ENCODE measurements around the gene GUCY1A2.
"Not testable (repeated sequence)": the region's sequence is repeated elsewhere in the genome, so short reads cannot be mapped to it uniquely, and the experiment has no call there.

GUCY1A2 gene

DNA sequence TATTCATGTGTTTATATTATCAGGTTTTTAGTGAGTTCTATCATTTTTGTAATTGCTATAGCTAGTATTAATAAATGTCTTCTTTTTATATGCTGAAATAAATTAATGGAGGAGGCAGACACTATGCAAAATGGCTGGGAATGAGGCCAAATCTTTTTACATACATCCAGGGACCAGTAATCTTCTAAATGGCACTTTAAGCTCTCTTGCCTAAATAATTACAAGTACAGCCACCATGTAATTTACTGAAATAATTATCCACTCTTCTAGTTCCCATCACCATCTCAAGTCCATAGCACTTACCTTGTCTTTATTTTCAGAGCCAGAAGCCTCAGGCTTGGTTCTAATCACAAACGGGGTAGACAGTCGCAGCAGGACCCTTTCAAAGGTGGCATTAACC, 79.1 kb downstream of the GUCY1A2 start:
- TF ChIP-seq ZNF274 (IDR thresholded peaks at IDR 0.05; ENCODE audit: low read depth, low read length), result no peak
- no peak overlapping the region for H3K4me3 ChIP-seq (ENCODE audit: low read length)

DNA sequence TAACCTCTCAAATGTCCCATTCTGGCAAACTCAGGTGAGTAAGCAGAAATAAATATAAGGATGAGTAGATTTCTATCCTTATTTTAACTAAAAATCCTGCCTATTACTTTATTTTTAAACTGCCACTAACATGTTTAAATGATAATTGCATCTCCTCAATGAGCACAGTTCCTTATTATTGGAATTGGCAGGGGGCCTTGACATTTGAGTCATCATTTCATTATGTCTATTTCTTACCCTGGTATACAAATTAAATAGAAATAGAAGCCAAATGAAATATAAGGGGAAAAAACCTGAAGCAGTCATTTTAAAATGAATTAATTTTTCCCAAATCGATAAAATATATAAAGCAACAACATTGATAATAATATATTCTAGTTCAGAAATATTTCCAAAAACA, 81.2 kb downstream of the GUCY1A2 start:
- no peak for TF ChIP-seq ZNF274 (IDR thresholded peaks at IDR 0.05; ENCODE audit: low read depth, low read length)

GRCh38 chr11:106925245-106925644, 93.0 kb downstream of the GUCY1A2 start:
- TF ChIP-seq ZNF274 (IDR thresholded peaks at IDR 0.05; ENCODE audit: low read depth, low read length), result no peak
- H3K4me3 ChIP-seq (ENCODE audit: low read length), result no peak overlapping the region

More for the DNA sequence above, 81.2 kb downstream of the GUCY1A2 start:
- H3K4me3 ChIP-seq (ENCODE audit: low read length), result no peak overlapping the region

DNA sequence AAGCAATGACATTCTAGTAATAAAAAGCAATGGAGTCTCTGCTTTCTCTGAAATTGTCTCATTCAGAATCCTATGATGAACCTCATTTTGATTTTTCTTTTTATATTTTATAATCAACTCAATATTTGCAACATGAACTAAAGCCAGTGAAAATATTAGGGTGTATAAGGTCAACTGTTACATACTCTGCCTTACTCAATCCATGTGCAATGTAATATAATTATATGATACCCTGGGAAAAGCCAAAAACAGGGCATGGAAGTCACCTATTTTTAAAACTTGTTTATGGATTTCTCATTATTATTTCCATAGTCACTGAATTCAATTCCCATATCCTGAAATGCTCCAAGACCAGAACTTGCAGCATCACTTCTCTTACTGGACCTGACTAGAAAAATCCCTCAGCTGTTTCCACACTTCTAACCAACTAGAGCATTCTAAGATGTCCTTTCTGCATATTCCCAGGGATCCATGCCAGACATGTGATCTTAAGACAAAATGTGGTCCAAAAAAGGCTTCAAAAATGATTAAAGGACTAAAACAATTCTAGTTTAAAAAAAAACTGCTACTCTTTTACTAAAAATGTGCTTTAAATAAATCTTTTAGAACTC, 97.3 kb downstream of the GUCY1A2 start:
- no peak for TF ChIP-seq ZNF274 (IDR thresholded peaks at IDR 0.05; ENCODE audit: low read depth, low read length)
- no peak overlapping the region for H3K4me3 ChIP-seq (ENCODE audit: low read length)

DNA sequence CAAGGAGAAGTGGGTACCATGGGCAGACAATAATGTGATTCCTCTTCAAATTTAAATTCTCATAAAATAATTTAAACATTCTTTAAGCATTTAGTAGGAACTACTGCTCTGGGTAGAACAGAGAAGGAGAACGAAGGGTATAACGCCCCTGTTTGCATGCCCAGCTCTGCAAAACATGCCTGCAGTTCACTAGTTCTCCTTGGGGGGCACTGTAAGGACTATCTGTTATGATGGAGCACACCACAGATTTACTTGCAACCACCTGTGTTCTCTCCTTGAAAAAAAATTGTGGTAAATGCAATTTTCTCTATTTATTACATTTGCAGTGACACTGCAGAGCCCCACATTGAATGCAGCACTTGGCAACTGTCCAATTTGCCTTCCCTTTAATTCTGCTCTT, 100.3 kb downstream of the GUCY1A2 start:
- H3K4me3 ChIP-seq (ENCODE audit: low read length), result no peak overlapping the region
- TF ChIP-seq ZNF274 (IDR thresholded peaks at IDR 0.05; ENCODE audit: low read depth, low read length), result no peak

- no peak overlapping the region for H3K4me3 ChIP-seq (ENCODE audit: low read length)
- no peak for TF ChIP-seq ZNF274 (IDR thresholded peaks at IDR 0.05; ENCODE audit: low read depth, low read length)
Observed at GRCh38 chr11:106914409-106914808, 103.9 kb downstream of the GUCY1A2 start.

DNA sequence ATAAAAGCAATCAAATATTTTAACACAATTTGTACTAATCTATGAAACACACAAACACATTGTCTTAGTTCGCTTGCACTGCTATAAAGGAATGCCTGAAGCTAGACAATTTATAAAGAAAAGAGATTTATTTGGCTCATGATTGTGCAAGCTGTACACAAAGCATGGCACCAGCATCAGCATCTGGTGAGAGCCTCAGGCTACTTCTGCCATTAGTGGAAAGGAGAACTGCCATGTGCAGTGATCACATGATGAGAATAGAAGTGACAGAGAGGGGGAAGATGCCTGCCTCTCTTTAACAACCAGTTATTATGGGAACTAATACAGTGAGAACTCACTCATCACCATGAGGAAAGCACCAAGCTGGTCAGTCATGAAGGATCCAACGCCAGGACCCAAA, 105.1 kb downstream of the GUCY1A2 start:
- no peak overlapping the region for H3K4me3 ChIP-seq (ENCODE audit: low read length)
- no peak for TF ChIP-seq ZNF274 (IDR thresholded peaks at IDR 0.05; ENCODE audit: low read depth, low read length)

GRCh38 chr11:106904826-106905225, 113.5 kb downstream of the GUCY1A2 start:
- TF ChIP-seq ZNF274 (IDR thresholded peaks at IDR 0.05; ENCODE audit: low read depth, low read length), result no peak
- H3K4me3 ChIP-seq (ENCODE audit: low read length), result no peak overlapping the region

DNA sequence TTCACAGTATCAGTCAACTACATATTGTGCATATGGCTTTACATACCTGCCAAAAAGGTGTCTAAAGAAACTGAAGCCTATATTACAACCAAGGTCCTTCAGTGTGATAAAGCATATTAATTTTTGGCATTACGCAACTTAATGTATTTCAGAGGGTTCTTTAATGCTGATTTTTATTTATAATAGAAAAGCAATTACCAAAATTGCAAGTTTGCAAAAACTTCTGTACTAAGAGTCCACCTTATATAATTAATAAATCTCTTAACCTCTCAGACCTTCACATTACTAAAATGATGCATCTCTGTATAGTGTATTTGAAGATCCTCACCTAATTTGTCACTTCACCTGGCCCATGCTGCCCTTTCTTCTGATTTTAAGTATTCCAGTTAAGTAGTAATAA, 128.6 kb downstream of the GUCY1A2 start:
- no peak overlapping the region for H3K4me3 ChIP-seq (ENCODE audit: low read length)
- no peak for TF ChIP-seq ZNF274 (IDR thresholded peaks at IDR 0.05; ENCODE audit: low read depth, low read length)

DNA sequence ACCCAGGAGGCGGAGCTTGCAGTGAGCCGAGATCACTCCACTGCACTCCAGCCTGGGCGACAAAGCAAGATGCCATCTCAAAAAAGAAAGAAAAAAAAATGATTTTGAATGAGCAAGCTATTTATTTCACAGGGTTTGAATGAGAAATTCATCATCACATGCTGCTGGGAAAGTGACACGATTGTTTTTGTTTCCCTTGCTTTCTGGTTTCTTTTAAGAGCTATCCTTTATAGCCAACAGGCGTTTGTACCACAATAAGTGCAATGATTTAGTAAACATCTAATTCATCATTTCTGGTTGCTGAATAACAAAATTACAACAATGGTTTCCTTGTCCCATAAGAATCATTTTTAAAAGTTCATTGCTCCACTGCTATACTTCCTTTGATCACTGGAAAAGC, 129.9 kb downstream of the GUCY1A2 start:
- no peak for TF ChIP-seq ZNF274 (IDR thresholded peaks at IDR 0.05; ENCODE audit: low read depth, low read length)
- H3K4me3 ChIP-seq (ENCODE audit: low read length), result no peak overlapping the region

DNA sequence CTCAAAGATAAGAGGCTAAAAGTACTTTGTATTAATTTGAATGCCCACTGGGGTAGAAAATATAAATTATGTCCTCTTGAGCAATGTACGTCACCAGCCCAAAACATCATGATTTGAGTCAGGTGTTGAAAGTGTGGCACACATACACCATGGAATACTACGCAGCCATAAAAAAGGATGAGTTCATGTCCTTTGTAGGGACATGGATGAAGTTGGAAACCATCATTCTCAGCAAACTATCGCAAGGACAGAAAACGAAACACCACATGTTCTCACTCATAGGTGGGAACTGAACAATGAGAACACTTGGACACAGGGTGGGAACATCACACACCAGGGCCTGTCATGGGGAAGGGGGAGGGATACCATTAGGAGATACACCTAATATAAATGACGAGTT, 134.6 kb downstream of the GUCY1A2 start:
- H3K4me3 ChIP-seq (ENCODE audit: low read length), result not testable (repeated sequence)

- H3K4me3 ChIP-seq (ENCODE audit: low read length), result no peak overlapping the region
- no peak for TF ChIP-seq ZNF274 (IDR thresholded peaks at IDR 0.05; ENCODE audit: low read depth, low read length)
Observed at GRCh38 chr11:106879832-106880546, 138.3 kb downstream of the GUCY1A2 start.

DNA sequence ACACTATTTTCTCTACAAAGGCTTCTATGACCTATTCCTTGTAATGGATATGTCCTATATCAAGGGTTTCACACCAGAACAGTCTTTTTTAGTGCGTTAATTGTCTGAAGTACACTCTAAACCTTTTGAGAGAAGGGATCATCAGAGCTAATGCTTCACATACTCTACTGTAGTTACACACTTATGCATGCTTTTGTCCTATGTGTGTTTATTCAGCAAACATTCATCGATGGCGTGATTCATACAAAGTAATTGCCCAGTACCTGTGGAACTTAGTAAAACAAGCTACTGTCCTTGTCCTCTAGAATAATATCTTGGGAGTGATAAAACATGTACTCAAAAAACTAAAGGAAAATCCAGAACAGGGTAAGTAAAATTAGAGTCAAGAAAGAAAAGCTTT, 139.2 kb downstream of the GUCY1A2 start:
- H3K4me3 ChIP-seq (ENCODE audit: low read length), result no peak overlapping the region
- TF ChIP-seq ZNF274 (IDR thresholded peaks at IDR 0.05; ENCODE audit: low read depth, low read length), result no peak

DNA sequence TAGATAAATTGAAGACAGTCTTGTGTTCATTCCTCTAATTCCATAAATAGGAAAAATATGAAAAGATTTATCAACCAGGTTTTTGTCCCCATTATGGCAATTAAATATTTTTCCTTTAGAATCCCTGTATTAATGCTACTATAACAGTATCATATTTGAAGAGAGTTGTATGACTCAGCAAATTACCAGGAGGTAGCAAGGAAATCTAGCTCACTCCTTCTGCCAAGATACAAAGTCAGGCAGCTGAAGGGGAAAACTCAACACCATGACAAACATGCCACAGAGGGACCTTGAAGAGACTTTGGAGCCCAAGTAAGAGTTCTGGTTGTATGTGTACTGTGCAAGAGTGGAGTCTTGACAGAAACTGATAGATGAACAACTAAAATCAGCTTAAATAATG, 143.3 kb downstream of the GUCY1A2 start:
- H3K4me3 ChIP-seq (ENCODE audit: low read length), result no peak overlapping the region
- no peak for TF ChIP-seq ZNF274 (IDR thresholded peaks at IDR 0.05; ENCODE audit: low read depth, low read length)

DNA sequence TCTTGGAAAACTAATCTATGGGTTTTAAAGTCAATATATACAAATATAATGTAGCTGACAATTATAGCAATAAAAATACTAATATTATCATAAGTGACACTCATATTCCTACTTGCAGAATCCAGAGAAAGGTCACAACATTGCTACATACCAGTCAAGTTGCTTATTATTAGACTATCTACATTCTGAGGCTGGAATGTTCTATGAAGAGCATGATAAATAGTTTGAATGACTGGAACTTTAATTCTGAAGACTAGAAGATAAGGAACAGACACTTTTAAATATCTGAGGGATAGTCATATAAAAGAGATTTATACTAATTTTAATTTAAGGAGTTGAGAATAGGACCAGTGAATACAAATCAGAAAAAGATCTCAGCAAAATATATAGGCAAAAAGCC, 146.0 kb downstream of the GUCY1A2 start:
- H3K4me3 ChIP-seq (ENCODE audit: low read length), result no peak overlapping the region
- no peak for TF ChIP-seq ZNF274 (IDR thresholded peaks at IDR 0.05; ENCODE audit: low read depth, low read length)

DNA sequence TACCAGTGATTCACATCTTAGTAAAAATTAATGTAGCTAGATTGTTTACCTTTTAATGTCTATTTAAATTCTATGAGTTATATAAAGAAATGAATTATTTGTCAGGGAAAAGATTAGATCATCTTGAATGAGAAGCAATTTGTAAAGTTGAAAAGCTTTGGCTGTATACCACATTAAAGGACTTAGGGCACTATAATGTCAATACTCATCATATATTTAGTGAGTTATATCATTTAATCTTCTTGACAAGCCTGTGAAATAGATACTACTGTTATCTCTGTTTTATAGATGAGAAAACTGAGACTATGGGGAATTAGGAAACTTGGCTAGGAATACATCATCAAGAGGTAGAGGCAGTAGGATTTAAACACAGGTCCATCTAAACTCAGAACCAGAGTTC, 160.1 kb downstream of the GUCY1A2 start:
- no peak overlapping the region for H3K4me3 ChIP-seq (ENCODE audit: low read length)
- no peak for TF ChIP-seq ZNF274 (IDR thresholded peaks at IDR 0.05; ENCODE audit: low read depth, low read length)
